DND-41 (cell line): Measurements from ENCODE around the gene VAV3.

ENCODE experiments used
- ATAC-seq: fragments of 200-7000 bp; cut with Tn5 transposase; 3 replicates; pipeline ENCODE4 v1.9.1; 2021; ENCODE audit warnings: low read depth; ENCODE audit not compliant: insufficient read depth
- DNase-seq: peaks from one replicate; pipeline ENCODE4 v3.0.0-alpha.2; 2020
- H2AFZ ChIP-seq: 2 replicates; pipeline ENCODE4 v1.6.0; 2012; ENCODE audit warnings: low read depth, low read length
- H3K27ac ChIP-seq: 2 replicates; pipeline ENCODE4 v1.5.1; 2012; ENCODE audit warnings: low read length, inconsistent platforms
- H3K27me3 ChIP-seq: fragments of 200-600 bp; sonication (generic); 2 replicates; pipeline ENCODE4 v1.6.0; 2012; ENCODE audit warnings: low read length, mild to moderate bottlenecking, inconsistent platforms; ENCODE audit not compliant: insufficient read depth, poor library complexity
- H3K36me3 ChIP-seq: 2 replicates; pipeline ENCODE4 v1.5.1; 2012; ENCODE audit warnings: low read length, inconsistent platforms; ENCODE audit not compliant: insufficient read depth
- H3K4me1 ChIP-seq: 2 replicates; pipeline ENCODE4 v1.5.1; 2012; ENCODE audit warnings: mild to moderate bottlenecking, low read length; ENCODE audit not compliant: insufficient read depth
- H3K4me2 ChIP-seq: 2 replicates; pipeline ENCODE4 v1.6.0; 2012; ENCODE audit warnings: mild to moderate bottlenecking, moderate library complexity, low read length, inconsistent platforms; ENCODE audit not compliant: insufficient read depth
- H3K4me3 ChIP-seq, 2 experiments: fragments of 200-600 bp in 1 of 2; shearing (Covaris generic) in 1 of 2; 2 replicates each; pipeline ENCODE4 v1.5.1; 2012 to 2016; ENCODE audit warnings: inconsistent platforms in 2 of 2, low read length in 2 of 2, mild to moderate bottlenecking in 2 of 2, low read depth in 1 of 2, moderate library complexity in 1 of 2
- H3K79me2 ChIP-seq: 2 replicates; pipeline ENCODE4 v1.6.0; 2012; ENCODE audit warnings: low read length, inconsistent platforms; ENCODE audit not compliant: insufficient read depth
- H3K9ac ChIP-seq: 2 replicates; pipeline ENCODE4 v1.6.0; 2012; ENCODE audit warnings: low read depth, mild to moderate bottlenecking, inconsistent platforms, low read length, moderate library complexity
- H3K9me3 ChIP-seq: 2 replicates; pipeline ENCODE4 v1.5.1; 2012; ENCODE audit warnings: low read length, moderate library complexity, mild to moderate bottlenecking, inconsistent platforms; ENCODE audit not compliant: insufficient read depth, severe bottlenecking
- H4K20me1 ChIP-seq: 2 replicates; pipeline ENCODE4 v1.6.0; 2012; ENCODE audit warnings: low read length; ENCODE audit not compliant: insufficient read depth
- CTCF ChIP-seq: IDR thresholded peaks from 2 replicates; pipeline ENCODE4 v1.5.1; 2012; ENCODE audit warnings: borderline replicate concordance, low read length, moderate library complexity, mild to moderate bottlenecking; ENCODE audit not compliant: poor library complexity, severe bottlenecking; ENCODE audit errors: extremely low read depth
- EZH2 ChIP-seq: IDR thresholded peaks from 3 replicates; pipeline ENCODE4 v1.6.1; 2012; ENCODE audit warnings: borderline replicate concordance, low read depth, mild to moderate bottlenecking, moderate library complexity, low read length, inconsistent platforms; ENCODE audit not compliant: severe bottlenecking

VAV3 gene

GRCh38 chr1:107669996-107670395 is 295.0 kb downstream of the VAV3 start:
- H3K9ac ChIP-seq = no peak overlapping the region
- no peaks in the 10 kb centered on the region for H3K27me3 ChIP-seq
- no peak overlapping the region for H3K4me2 ChIP-seq
- H3K27ac ChIP-seq = no peak overlapping the region
- no peak for TF ChIP-seq EZH2
- no peak for TF ChIP-seq CTCF
- no peaks in the 10 kb centered on the region for H3K79me2 ChIP-seq
- H3K4me3 ChIP-seq = no peak overlapping the region
- H2AFZ ChIP-seq = no peak overlapping the region
- H4K20me1 ChIP-seq = no peaks in the 10 kb centered on the region
- ATAC-seq (no peak), DNase-seq (no peak)
- no peaks in the 10 kb centered on the region for H3K4me1 ChIP-seq
- H3K9me3 ChIP-seq = no peaks in the 10 kb centered on the region
- peaks cover 6% of the 10 kb centered on the region; the same call in 1 of the 2 replicates for H3K36me3 ChIP-seq

- no peaks in the 10 kb centered on the region for H3K4me1 ChIP-seq
- no peak overlapping the region for H3K27ac ChIP-seq
- H3K36me3 ChIP-seq = no peaks in the 10 kb centered on the region
- H3K4me3 ChIP-seq = no peak overlapping the region
- ATAC-seq (no peak), DNase-seq (no peak)
- H2AFZ ChIP-seq = no peak overlapping the region
- H3K9ac ChIP-seq = no peak overlapping the region
- TF ChIP-seq CTCF (no peak), EZH2 (no peak)
- H4K20me1 ChIP-seq = no peaks in the 10 kb centered on the region
- no peaks in the 10 kb centered on the region for H3K9me3 ChIP-seq
- H3K79me2 ChIP-seq = no peaks in the 10 kb centered on the region
- H3K4me2 ChIP-seq = no peak overlapping the region
- H3K27me3 ChIP-seq = no peaks in the 10 kb centered on the region
Observed at GRCh38 chr1:107668762-107669161, 296.2 kb downstream of the VAV3 start.

GRCh38 chr1:107666493-107666892 is 298.5 kb downstream of the VAV3 start:
- ATAC-seq (no peak), DNase-seq (no peak)
- Histone ChIP-seq H3K4me1 (no peaks in the 10 kb centered on the region), H3K27me3 (no peaks in the 10 kb centered on the region), H3K27ac (no peak overlapping the region), H3K9ac (no peak overlapping the region), H3K9me3 (no peaks in the 10 kb centered on the region), H4K20me1 (no peaks in the 10 kb centered on the region), H3K4me2 (no peak overlapping the region), H3K36me3 (no peaks in the 10 kb centered on the region; the same call in 1 of the 2 replicates), H3K79me2 (no peaks in the 10 kb centered on the region), H2AFZ (no peak overlapping the region), H3K4me3 (no peak overlapping the region)
- TF ChIP-seq CTCF = no peak
- TF ChIP-seq EZH2 = no peak
